HG03135 (cell line): ENCODE results near the gene ISCA1.
A peak's percentile ranks its signal among the peaks of the same experiment; 100 is the strongest.
"Not testable (repeated sequence)": the region's sequence is repeated elsewhere in the genome, so short reads cannot be mapped to it uniquely, and the experiment has no call there.

Experiments
- ATAC-seq: cut with Tn5 transposase; IDR thresholded peaks from one replicate; pipeline ENCODE4 v1.9.1; 2021; ENCODE audit warnings: mild to moderate bottlenecking, moderate library complexity; ENCODE audit not compliant: unreplicated experiment

The ISCA1 gene

DNA sequence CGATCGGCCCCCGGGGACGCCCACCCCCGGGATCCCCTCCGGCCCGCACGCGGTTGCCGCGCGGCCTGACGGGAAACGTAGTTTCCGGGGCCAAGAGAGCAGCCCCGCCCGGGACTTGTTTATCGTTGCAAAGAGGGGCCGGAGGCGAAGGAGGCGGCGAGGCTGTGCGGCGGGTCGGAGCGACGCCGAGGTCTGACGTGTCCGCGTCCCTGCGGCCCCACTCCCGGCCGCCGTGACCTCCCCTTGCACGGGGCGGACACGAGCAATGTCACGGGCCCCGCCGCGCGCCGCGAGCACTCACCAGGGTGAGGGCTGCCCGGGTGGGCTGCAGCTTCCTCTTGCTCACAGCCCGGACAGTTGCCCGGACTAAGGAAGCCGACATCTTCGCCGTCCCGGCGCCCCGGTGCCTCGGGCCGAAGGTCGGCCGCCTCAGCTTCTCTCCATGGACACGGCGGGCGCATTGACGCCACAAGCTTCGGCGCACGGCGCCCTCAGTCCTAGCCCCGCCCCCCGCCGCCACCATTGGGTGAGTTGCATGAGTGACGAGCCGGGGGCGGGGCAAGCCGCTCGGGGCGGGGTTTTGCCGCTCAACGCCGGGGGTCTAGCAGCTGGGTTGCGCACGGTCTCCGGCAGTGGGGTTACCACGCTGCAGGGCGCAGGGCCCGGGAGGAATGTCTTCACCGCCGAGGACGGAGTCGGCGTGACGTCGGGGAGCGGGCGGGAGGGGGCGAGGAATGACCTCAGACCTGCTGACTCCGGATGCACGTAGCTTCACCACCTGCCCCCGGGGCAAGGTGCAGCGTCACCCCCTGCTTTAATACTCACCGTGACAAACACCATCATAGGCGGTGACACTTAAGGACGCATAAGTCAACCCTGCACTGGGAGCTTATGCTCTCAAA, at the start of gene ISCA1:
TSS of gene ISCA1 (minus strand) at position 462 of the 902 bp plus-strand sequence. CDS start at position 382, 80 bp downstream.
- peak; percentile 83 for ATAC-seq

DNA sequence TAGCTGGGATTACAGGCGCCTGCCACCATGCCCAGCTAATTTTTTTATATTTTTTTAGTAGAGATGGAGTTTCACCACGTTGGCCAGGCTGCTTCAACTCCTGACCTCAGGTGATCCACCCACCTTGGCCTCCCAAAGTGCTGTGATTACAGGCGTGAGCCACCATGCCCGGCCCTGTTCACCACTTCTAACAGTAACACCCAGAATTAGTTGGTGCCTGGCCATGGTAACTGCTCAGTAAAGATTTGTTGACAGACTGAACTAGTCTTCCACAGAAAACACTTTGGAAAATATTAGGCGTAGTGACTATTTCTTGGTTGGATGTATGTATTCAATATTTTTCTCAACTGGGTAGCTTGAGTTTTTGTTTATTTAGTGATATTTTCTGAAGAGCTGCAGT, 47.8 kb upstream of the ISCA1 start:
- ATAC-seq = no peak

DNA sequence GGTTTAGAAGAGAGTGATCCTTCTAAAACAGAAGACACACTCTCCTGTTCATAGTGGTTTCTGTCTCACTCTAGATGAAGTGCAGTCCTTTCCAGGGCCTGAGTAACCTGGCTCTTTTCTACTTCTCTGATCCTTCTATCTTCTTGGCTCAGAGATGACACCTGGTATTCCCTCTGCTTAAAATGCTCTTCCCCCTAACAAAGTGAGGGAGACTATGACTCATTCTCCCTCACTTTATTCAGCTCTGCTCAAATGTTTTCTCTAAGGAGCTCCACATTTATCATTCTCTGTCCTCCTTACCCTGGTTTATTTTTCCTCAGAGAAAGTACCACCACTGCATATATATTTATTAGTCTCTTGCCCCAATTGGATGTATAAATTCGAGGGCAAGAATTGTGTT, 47.3 kb upstream of the ISCA1 start:
- no peak for ATAC-seq

DNA sequence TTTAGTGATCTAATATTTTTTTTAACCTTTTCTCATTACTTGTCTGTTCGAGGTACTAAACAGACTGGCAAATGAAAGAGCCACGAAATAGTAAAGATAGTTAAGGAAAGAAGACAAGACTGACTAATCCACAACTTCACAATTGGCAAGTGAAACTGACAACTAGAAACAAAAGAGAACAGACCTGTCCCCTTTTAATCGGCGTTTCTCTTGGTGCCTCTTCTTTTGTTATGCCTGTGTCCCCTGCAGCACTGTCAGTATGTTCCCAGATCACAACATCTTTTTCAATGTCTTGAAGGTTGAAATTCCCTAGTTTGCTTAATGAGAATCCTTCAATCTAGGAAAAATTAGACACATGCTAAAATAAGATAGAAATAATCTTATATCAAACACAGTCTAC, 45.8 kb upstream of the ISCA1 start:
- no peak for ATAC-seq

- no peak for ATAC-seq
Measured at GRCh38 chr9:86326536-86326935, 44.2 kb upstream of the ISCA1 start.

DNA sequence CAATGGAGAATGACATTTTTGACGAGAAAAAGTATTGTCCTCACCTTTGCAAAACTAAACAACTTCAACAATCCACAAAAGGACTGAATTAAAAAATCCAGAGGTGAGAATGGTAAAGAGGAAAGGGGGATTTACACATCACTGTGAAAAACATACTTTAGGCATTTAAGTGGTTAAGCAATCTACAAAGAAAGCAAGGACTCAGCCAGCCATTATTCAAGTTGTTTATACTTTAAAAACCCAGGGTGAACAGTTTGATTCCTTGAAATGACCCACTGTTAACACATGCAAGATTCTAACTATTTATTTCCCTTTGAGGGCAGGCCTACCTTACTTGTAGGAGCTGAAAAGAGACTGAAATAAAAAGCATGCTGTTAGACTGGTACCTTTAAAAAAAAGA, 42.6 kb upstream of the ISCA1 start:
- no peak for ATAC-seq

- no peak for ATAC-seq
Measured at GRCh38 chr9:86324308-86324707, 42.0 kb upstream of the ISCA1 start.

DNA sequence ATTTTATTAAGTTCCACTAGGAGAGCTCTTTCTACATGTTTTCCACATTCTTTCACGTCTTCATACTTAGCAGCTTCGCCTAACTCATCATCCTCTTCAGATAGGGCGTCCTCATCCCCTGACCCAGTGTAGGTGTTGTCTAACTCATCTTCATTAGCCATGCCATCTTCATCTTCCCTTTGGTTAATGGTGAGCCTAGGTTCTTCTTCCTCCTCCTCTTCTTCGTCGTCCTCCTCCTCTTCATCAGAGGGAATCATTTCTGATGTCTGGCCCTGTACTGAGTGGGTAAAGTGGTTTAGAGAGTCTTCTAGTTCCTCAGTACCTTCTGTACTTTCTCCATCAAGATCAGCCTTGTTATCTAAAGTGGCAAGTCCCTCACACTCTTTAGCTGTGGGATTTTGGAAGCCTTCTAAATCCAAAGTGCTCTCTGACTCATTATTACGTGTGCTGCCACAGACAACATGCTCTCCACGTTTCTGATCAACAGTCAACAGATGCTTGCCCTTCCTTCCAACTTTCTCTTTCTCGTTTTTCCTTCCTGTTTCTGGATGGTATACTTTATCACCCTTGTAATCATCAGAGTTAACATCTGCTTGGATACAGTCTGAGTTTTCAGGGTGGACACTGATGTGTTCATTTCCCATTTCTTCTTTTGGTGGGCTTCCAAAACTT, 40.8 kb upstream of the ISCA1 start:
- ATAC-seq = no peak

DNA sequence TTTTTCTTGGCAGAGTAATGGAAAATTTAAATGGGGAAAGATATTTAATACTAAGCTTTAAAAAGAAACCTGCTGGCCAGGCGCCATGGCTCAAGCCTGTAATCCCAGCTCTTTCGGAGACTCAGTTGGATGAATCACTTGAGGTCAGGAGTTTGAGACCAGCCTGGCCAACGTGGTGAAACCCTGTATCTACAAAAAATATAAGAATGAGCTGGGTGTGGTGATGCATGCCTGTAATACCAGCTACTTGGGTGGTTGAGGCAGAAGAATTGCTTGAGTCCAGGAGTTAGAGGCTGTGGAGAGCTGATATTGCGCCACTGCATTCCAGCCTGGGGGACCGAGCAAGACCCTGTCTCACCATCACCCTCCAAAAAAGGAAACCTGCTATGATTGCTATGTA, 39.0 kb upstream of the ISCA1 start:
- no peak for ATAC-seq

DNA sequence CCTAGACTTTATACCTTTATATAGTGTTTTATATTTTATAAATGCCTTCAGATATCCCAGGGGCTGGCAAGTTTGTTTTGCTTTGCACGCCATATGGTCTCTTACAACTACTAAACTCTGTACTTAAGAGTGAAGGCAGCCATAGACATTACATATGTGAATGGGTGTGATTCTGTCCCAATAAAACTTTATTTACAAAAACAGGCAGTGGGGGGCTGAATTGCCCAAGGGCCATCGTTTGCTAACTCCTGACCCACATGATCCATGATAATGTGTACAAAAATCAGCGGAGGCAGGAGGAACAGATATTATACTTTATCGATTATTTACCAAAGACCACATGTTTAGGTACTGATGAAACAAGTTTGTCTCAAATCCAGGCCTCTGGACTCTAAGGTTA, 35.8 kb upstream of the ISCA1 start:
- ATAC-seq = no peak

DNA sequence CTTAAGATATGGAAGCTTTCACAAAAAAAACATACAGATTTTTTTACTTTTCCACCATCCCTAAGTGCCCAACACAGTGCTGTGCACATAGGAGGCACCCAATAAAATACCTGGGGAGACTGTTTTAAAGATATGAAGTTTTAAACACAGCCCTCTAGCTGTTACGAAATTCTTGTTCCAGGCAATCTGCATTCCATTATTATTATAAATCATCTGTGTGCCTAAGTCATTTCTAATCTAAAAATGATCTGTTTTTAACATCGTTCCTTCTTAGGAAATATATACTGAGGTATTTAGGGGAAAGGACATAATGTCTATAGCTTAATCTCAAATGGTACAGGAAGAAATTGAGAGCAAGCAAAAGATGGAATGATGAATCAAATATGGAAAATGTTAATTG, 32.7 kb upstream of the ISCA1 start:
- ATAC-seq = no peak

- not testable (repeated sequence) for ATAC-seq
Measured at GRCh38 chr9:86312959-86313358, 30.6 kb upstream of the ISCA1 start.

- no peak for ATAC-seq
Measured at GRCh38 chr9:86308687-86309086, 26.3 kb upstream of the ISCA1 start.

DNA sequence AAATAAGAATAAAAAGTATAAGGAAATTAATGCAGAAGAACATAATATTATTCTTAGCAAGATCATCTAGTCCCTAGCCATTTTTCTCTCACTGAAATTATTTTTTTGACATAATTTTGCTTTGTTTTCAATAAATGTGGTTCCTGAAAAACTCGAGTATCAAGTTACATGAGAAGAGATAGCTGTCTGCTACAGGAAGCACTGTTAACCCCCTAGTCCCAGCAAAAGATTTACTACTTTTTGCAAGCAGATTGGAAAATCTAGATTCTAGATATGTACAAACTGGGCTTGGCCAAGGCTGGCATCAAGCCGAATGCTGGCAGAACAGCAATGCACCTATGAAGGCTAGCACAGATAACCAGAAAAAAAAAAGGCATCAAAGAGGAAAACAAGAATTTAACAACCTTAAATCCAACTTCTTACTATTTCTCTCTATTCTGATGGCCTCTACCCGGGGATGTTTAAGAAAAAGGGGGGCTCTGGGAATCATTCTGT, 21.9 kb upstream of the ISCA1 start:
- ATAC-seq = no peak

DNA sequence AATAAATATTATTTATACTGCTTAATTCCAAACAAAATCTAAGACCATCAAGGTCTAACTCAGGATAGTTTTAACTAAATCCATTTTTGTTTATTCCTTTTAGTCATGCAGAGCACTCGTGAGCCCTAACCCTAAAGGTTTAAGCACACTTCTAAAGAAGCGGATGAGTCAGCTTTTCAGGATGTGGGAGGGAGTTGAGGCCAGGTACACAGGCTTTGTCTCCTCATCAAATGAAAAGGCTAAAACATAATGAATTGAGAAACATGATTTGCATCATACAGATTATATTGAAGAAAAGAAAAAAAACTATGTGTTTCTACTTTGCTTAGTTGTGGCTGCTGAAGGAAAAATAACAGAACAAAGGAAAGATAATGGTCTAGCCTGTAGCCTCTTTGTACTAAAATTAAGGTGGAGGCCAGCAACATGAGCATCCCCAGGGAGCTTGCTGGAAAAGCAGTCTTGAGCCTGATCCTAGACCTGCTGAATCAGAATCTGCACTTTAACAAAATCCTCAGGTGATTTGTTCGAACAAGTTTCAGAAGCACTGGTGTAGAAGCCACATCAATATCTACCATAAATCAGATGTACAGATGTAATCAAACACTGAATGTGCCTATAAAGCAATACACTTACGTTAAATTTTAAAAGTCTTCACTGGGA, 21.1 kb upstream of the ISCA1 start:
- no peak for ATAC-seq

DNA sequence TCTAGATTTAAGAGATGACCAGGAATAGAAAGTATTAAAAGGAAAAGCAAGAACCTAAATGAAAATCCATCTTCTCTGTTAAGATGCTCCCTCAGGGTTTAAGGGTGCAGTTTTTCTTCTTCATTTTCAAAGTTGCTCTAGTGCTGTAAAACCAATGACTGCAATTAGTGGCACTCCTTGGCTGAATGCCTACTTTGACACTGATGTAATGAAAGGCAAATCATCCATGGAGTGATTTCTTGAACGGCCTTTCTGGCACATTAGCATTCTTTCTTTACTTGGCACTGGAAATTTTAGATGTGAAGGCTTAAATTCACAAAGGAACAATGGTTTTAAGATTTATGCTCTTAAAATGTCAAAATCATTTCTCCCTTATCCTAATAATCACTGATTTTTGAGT, 19.3 kb upstream of the ISCA1 start:
- ATAC-seq = no peak

DNA sequence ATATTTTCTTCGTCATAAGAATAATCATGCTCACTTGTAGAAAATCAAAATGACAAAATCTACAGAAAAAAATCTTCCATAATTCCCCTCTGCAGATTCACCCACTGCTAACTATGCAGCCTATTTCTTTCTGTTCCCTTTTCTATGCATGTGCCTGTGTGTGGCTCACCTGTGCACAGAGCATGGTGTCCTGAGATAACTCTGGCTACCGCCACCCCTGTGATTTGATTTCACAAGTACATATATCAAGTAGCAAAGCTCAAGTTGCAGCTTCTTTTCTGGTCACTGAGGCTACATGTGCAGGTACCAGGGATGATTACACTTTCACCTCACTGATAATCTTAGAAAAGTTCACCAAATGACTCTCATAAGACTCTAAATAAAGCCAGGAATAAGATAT, 18.4 kb upstream of the ISCA1 start:
- ATAC-seq = no peak

- ATAC-seq = no peak
Measured at GRCh38 chr9:86298873-86299272, 16.5 kb upstream of the ISCA1 start.

GRCh38 chr9:86290341-86290740, 8.0 kb upstream of the ISCA1 start:
- not testable (repeated sequence) for ATAC-seq

GRCh38 chr9:86288499-86289198, 6.3 kb upstream of the ISCA1 start:
- ATAC-seq = no peak

GRCh38 chr9:86287013-86287412, 4.7 kb upstream of the ISCA1 start:
- no peak for ATAC-seq
